BJ (cell line): Measurements from ENCODE around the gene SLC25A48. TPM values are rescaled to one million over a fixed set of nuclear protein-coding genes. Genes with fewer than 3 reads are reported as not detected.

Experiments
- CTCF ChIA-PET: fragments of 350-600 bp; formaldehyde crosslinking; extraction: SDS; loops from one replicate; lab custom pipeline; 2021; ENCODE audit warnings: antibody characterized with exemption, inconsistent platforms; lab: Yijun Ruan, JAX
- POLR2A ChIA-PET: fragments of 300-600 bp; sonication (Branson Sonifier 250); formaldehyde crosslinking; extraction: SDS; loops from one replicate; lab custom pipeline; 2021; ENCODE audit warnings: antibody characterized with exemption; lab: Charles Lee
- DNase-seq: peaks from one replicate; pipeline ENCODE4 v3.0.0-alpha.2; 2011; ENCODE audit warnings: low read depth
- H3K27me3 ChIP-seq: 2 replicates; pipeline ENCODE4 v1.6.0; 2011; ENCODE audit warnings: low read length; ENCODE audit not compliant: control insufficient read depth, insufficient read depth
- H3K36me3 ChIP-seq: 2 replicates; pipeline ENCODE4 v1.5.1; 2011; ENCODE audit warnings: low read length; ENCODE audit not compliant: control insufficient read depth, insufficient read depth
- H3K4me3 ChIP-seq: 2 replicates; pipeline ENCODE4 v1.5.1; 2011; ENCODE audit warnings: low read depth, mild to moderate bottlenecking, control low read depth, low read length
- polyA plus RNA-seq: library from polyadenylated mRNA; depleted of rRNA; stranded (reverse); fragments of >200 nt; gene quantifications from 2 replicates; pipeline ENCODE4 v1.2.3, GENCODE V29; 2011
- TF ChIP-seq, protein P1 (sequence below): IDR thresholded peaks from 2 replicates; pipeline ENCODE4 v1.5.1; 2011; ENCODE audit warnings: low read depth, mild to moderate bottlenecking, control low read depth, inconsistent platforms, low read length, moderate library complexity; ENCODE audit not compliant: insufficient read depth

Gene SLC25A48
- polyA plus RNA-seq, 1 experiment, result not detected

DNA sequence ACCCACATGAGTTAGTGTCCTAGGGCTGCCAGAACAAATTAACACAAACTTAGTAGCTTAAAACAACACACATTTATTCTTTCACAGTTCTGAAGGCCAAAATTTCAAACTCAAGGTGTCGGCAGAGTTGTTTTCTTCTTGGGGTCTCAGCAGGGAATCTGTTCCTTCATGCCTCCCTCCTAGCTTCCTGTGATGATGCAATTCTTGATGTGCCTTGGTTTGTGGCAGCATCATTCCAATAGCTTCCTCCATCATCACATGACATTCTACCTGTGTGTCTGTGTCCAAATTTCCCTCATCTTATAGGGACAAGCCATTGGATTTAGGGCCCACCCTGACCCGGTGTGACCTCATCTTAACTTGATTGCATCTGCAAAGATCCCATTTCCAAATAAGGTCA is 12.2 kb upstream of the SLC25A48 start:
- ChIA-PET CTCF (interaction anchor here (2.0 kb wide), 2 partner anchors 13 to 255 kb away, joined by 4 to 6 read pairs; partner anchors contain the start of gene SLC25A48), POLR2A (no interaction called here)
- H3K27me3 ChIP-seq, result no peaks in the 10 kb centered on the region; the same call in 1 of the 2 replicates
- no peak for DNase-seq
- TF ChIP-seq, protein P1, sequence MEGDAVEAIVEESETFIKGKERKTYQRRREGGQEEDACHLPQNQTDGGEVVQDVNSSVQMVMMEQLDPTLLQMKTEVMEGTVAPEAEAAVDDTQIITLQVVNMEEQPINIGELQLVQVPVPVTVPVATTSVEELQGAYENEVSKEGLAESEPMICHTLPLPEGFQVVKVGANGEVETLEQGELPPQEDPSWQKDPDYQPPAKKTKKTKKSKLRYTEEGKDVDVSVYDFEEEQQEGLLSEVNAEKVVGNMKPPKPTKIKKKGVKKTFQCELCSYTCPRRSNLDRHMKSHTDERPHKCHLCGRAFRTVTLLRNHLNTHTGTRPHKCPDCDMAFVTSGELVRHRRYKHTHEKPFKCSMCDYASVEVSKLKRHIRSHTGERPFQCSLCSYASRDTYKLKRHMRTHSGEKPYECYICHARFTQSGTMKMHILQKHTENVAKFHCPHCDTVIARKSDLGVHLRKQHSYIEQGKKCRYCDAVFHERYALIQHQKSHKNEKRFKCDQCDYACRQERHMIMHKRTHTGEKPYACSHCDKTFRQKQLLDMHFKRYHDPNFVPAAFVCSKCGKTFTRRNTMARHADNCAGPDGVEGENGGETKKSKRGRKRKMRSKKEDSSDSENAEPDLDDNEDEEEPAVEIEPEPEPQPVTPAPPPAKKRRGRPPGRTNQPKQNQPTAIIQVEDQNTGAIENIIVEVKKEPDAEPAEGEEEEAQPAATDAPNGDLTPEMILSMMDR, result no peak
- H3K4me3 ChIP-seq, result no peak overlapping the region
- no peaks in the 10 kb centered on the region for H3K36me3 ChIP-seq

DNA sequence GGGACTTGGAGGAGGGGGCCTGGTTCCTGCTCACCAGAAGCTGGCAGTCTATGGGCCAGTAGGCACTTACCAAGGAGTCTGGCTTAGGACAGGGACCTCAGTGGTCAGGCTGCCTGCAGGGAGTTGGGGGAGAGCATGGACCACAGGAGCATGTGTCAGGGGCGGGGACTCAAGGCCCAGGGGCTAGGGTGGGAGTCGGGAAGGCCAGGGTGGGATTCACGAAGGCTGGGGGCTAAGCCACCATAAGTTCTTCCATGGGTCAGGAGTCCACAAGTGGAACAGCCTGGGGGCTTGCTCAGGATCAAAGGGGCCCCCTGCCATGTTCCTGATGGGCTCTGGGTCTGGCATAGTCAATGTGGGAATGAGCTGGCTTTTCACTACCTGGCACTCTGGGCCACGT is 11.5 kb upstream of the SLC25A48 start:
- ChIA-PET POLR2A (no interaction called here), CTCF (interaction anchor here (2.0 kb wide), 1 partner anchor 12 kb away, joined by 6 read pairs; the partner anchor contains the start of gene SLC25A48)
- no peak for DNase-seq
- Histone ChIP-seq H3K4me3 (no peak overlapping the region), H3K27me3 (peaks cover 2% of the 10 kb centered on the region; the same call in 1 of the 2 replicates), H3K36me3 (no peaks in the 10 kb centered on the region)
- TF ChIP-seq, protein P1, result no peak

DNA sequence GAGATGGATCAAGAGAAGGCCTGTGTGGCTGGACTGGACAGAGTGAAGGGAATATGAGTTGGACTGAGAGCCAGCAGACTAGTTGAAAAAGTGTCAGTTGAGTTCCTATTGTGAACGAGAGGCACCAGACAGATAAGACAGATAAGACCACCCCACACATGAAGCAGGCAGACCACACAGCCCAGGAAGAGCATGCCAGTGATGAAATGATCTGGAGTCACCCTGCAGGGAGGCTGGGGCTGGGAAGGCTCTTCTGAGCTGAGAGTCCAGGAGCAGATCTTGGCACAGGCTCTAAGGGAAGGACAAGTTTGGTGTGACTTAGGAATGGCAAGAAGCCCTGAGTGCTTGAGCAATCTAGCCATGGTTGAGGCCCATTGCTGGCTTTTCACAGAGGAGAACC is 10.6 kb upstream of the SLC25A48 start:
- ChIA-PET CTCF (interaction anchor here (1.0 kb wide), 1 partner anchor 258 kb away, joined by 3 read pairs; no protein-coding TSS in a partner anchor), POLR2A (no interaction called here)
- H3K36me3 ChIP-seq, result no peaks in the 10 kb centered on the region
- no peak for DNase-seq
- H3K4me3 ChIP-seq, result no peak overlapping the region
- TF ChIP-seq, protein P1, result no peak
- peaks cover 3% of the 10 kb centered on the region; the same call in 1 of the 2 replicates for H3K27me3 ChIP-seq

DNA sequence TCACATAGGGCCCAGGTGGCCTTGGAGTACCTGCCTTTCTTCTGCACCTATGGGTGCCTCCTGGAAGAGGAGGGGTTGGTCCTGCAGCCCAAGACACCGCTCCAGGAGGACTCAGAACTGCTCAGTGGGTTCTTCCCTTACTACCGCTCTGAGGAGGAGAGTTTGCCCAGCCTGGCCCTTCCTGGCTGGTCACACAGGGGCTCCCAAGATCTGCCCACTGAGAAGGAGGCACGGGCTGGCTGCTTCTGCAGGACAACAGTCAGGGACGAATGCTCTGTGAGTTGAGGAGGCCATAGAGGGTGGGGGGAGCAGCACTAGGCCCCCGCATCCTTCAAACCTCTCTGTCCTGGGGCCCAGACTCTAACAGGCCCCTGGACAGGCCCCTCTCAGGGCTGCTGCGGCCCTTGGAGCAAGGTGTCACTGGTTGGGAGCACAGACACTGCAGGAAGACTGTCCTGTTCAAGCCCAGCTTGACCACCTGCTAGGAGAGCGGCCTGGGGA is 9.9 kb upstream of the SLC25A48 start:
- TF ChIP-seq, protein P1, result no peak
- Histone ChIP-seq H3K4me3 (no peak overlapping the region), H3K27me3 (peaks cover 3% of the 10 kb centered on the region; the same call in 1 of the 2 replicates), H3K36me3 (no peaks in the 10 kb centered on the region)
- POLR2A ChIA-PET, result no interaction called here
- DNase-seq, result no peak
- CTCF ChIA-PET, result interaction anchor here (1.0 kb wide), 1 partner anchor 259 kb away, joined by 3 read pairs; no protein-coding TSS in a partner anchor

DNA sequence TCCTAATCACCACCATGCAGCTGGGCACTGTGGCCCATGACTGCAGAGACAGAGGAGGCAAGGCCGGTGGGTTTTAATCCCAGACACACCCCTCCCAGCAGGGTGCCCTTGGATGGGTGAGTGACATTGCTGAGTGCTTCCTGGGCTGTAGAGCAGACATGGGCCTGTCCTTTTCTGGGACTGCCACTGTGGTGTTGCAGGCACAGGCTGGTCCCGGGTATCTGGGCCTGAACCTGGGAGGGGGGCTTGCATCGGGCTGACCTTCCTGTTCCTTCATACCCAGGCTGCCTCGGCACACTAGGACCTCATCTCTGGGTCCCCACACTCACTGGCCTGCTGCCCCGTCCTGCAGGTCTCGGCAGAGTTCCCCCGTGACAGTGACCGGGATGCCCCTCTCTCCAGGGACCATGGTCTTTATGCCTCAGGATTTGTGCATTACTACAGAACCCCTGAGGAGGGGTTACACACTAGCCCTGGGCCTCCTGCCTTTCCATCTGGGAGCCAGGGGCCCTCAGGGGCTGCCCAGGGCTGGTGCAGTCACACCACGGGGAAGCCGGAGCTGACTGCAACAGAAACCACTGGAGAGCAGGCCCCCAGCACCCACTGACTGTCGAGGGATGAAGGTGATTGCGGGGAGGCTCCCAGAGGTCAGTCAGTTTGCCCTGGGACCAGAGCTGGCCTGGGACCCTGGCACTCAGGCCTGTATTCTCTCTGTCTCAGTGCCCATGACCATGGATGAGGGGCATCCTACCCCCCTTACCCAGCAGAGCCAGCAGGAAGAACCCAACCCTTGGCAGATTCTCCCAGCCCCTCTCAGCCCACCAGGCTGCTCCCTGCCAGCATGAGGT is 8.9 kb upstream of the SLC25A48 start:
- ChIA-PET CTCF (interaction anchor here (1.2 to 1.9 kb wide), 2 partner anchors 264 to 272 kb away, joined by 6 read pairs; no protein-coding TSS in a partner anchor), POLR2A (no interaction called here)
- TF ChIP-seq, protein P1, result no peak
- DNase-seq, result no peak
- H3K27me3 ChIP-seq, result peaks cover 3% of the 10 kb centered on the region; the same call in 1 of the 2 replicates
- H3K36me3 ChIP-seq, result no peaks in the 10 kb centered on the region
- no peak overlapping the region for H3K4me3 ChIP-seq
